Measurements from ENCODE around the gene FTO.

The FTO gene

GRCh38 chr16:54009464-54010176 is 305.7 kb downstream of the FTO start:
- DNase-seq (ENCODE audit: low read depth): no peak

- no peak for DNase-seq (ENCODE audit: low read depth)
These were observed 311.2 kb downstream of the FTO start for GRCh38 chr16:54015147-54015546.

- no peak for DNase-seq (ENCODE audit: low read depth)
These were observed 318.4 kb downstream of the FTO start for GRCh38 chr16:54022362-54022761.

- no peak for DNase-seq (ENCODE audit: low read depth)
These were observed 322.5 kb downstream of the FTO start for GRCh38 chr16:54026456-54026855.

- DNase-seq (ENCODE audit: low read depth): no peak
These were observed 323.1 kb downstream of the FTO start for GRCh38 chr16:54027062-54027461.

GRCh38 chr16:54027558-54027957 is 323.6 kb downstream of the FTO start:
- no peak for DNase-seq (ENCODE audit: low read depth)

GRCh38 chr16:54027995-54028394 is 324.0 kb downstream of the FTO start:
- DNase-seq (ENCODE audit: low read depth): no peak

- DNase-seq (ENCODE audit: low read depth): no peak
These were observed 326.5 kb downstream of the FTO start for GRCh38 chr16:54030451-54030850.

- no peak for DNase-seq (ENCODE audit: low read depth)
These were observed 327.3 kb downstream of the FTO start for GRCh38 chr16:54031107-54031760.

GRCh38 chr16:54033747-54034146 is 329.8 kb downstream of the FTO start:
- DNase-seq (ENCODE audit: low read depth): no peak

- DNase-seq (ENCODE audit: low read depth): no peak
These were observed 330.7 kb downstream of the FTO start for GRCh38 chr16:54034684-54035083.

GRCh38 chr16:54040480-54040879 is 336.5 kb downstream of the FTO start:
- no peak for DNase-seq (ENCODE audit: low read depth)

- DNase-seq (ENCODE audit: low read depth): no peak
These were observed 337.0 kb downstream of the FTO start for GRCh38 chr16:54040975-54041374.

GRCh38 chr16:54048586-54049495 is 344.9 kb downstream of the FTO start:
- DNase-seq (ENCODE audit: low read depth): no peak

- no peak for DNase-seq (ENCODE audit: low read depth)
These were observed 345.9 kb downstream of the FTO start for GRCh38 chr16:54049591-54050458.

GRCh38 chr16:54050459-54051210 is 346.7 kb downstream of the FTO start:
- DNase-seq (ENCODE audit: low read depth): no peak

GRCh38 chr16:54051821-54052220 is 347.9 kb downstream of the FTO start:
- no peak for DNase-seq (ENCODE audit: low read depth)

GRCh38 chr16:54052271-54052670 is 348.3 kb downstream of the FTO start:
- no peak for DNase-seq (ENCODE audit: low read depth)

GRCh38 chr16:54053891-54054820 is 350.2 kb downstream of the FTO start:
- DNase-seq (ENCODE audit: low read depth): no peak

GRCh38 chr16:54055191-54055590 is 351.2 kb downstream of the FTO start:
- DNase-seq (ENCODE audit: low read depth): no peak
